SK-N-SH treated with all-trans-retinoic acid at 6 μM for 48 hours (cell line): ENCODE measurements around the gene IL15.

Source experiments
- ATAC-seq: fragments of 200-7000 bp; cut with Tn5 transposase; 3 replicates; pipeline ENCODE4 v1.9.1; 2020; ENCODE audit warnings: mild to moderate bottlenecking, moderate library complexity
- ARNTL ChIP-seq: fragments of 450-650 bp; formaldehyde crosslinking; IDR thresholded peaks from 2 replicates; pipeline ENCODE4 v1.5.0; 2020; ENCODE audit warnings: low read depth, mild to moderate bottlenecking, moderate library complexity, borderline replicate concordance
- BACH2 ChIP-seq: fragments of 250-450 bp; sonication (Bioruptor Pico); IDR thresholded peaks from 2 replicates; pipeline ENCODE4 v1.9.0; 2021; ENCODE audit warnings: mild to moderate bottlenecking, borderline replicate concordance
- CREB5 ChIP-seq: fragments of 250-450 bp; sonication (Bioruptor Pico); IDR thresholded peaks from 2 replicates; pipeline ENCODE4 v1.5.1; 2020; ENCODE audit warnings: low read depth, mild to moderate bottlenecking, moderate library complexity
- CSDC2 ChIP-seq: fragments of 250-450 bp; sonication (Bioruptor Pico); IDR thresholded peaks from 2 replicates; pipeline ENCODE4 v1.5.0; 2020; ENCODE audit warnings: mild to moderate bottlenecking, moderate library complexity
- CSRNP3 ChIP-seq: fragments of 250-450 bp; sonication (Bioruptor Pico); IDR thresholded peaks from 2 replicates; pipeline ENCODE4 v1.5.1; 2021; ENCODE audit warnings: mild to moderate bottlenecking, moderate library complexity
- ESRRG ChIP-seq: fragments of 250-450 bp; sonication (Bioruptor Pico); IDR thresholded peaks from 2 replicates; pipeline ENCODE4 v1.6.1; 2021; ENCODE audit warnings: mild to moderate bottlenecking
- GLIS3 ChIP-seq: fragments of 250-450 bp; sonication (Bioruptor Pico); IDR thresholded peaks from 2 replicates; pipeline ENCODE4 v1.5.0; 2020; ENCODE audit warnings: mild to moderate bottlenecking, moderate library complexity
- ISL1 ChIP-seq: fragments of 250-450 bp; sonication (Bioruptor Pico); IDR thresholded peaks from 2 replicates; pipeline ENCODE4 v2.1.2; 2022; ENCODE audit warnings: mild to moderate bottlenecking, moderate library complexity
- OSR1 ChIP-seq: fragments of 250-450 bp; sonication (Bioruptor Pico); IDR thresholded peaks from 2 replicates; pipeline ENCODE4 v1.8.0; 2022; ENCODE audit warnings: moderate library complexity, mild to moderate bottlenecking, inconsistent platforms
- PATZ1 ChIP-seq: fragments of 250-450 bp; sonication (Bioruptor Pico); IDR thresholded peaks from 2 replicates; pipeline ENCODE4 v1.8.0; 2020; ENCODE audit warnings: mild to moderate bottlenecking, moderate library complexity, borderline replicate concordance
- POU6F1 ChIP-seq: fragments of 250-450 bp; sonication (Bioruptor Pico); IDR thresholded peaks from 2 replicates; pipeline ENCODE4 v1.8.0; 2021; ENCODE audit warnings: low read depth, mild to moderate bottlenecking, moderate library complexity, borderline replicate concordance
- PPARA ChIP-seq: fragments of 250-450 bp; sonication (Bioruptor Pico); IDR thresholded peaks from 2 replicates; pipeline ENCODE4 v1.5.0; 2020; ENCODE audit warnings: mild to moderate bottlenecking, borderline replicate concordance
- RARB ChIP-seq: fragments of 250-450 bp; sonication (Bioruptor Pico); IDR thresholded peaks from 2 replicates; pipeline ENCODE4 v1.8.0; 2021; ENCODE audit warnings: mild to moderate bottlenecking, moderate library complexity
- SNAI2 ChIP-seq: fragments of 250-450 bp; sonication (Bioruptor Pico); IDR thresholded peaks from 2 replicates; pipeline ENCODE4 v1.5.0; 2020; ENCODE audit warnings: mild to moderate bottlenecking, moderate library complexity
- TCF4 ChIP-seq: fragments of 250-450 bp; sonication (Bioruptor Pico); IDR thresholded peaks from 2 replicates; pipeline ENCODE4 v1.8.0; 2021; ENCODE audit warnings: mild to moderate bottlenecking, moderate library complexity, borderline replicate concordance
- TOX ChIP-seq: fragments of 250-450 bp; sonication (Bioruptor Pico); IDR thresholded peaks from 2 replicates; pipeline ENCODE4 v1.8.0; 2021; ENCODE audit warnings: mild to moderate bottlenecking, moderate library complexity, borderline replicate concordance
- TSHZ2 ChIP-seq: fragments of 250-450 bp; sonication (Bioruptor Pico); IDR thresholded peaks from 2 replicates; pipeline ENCODE4 v1.5.0; 2020; ENCODE audit warnings: mild to moderate bottlenecking, moderate library complexity
- ZC3H10 ChIP-seq: fragments of 250-450 bp; sonication (Bioruptor Pico); IDR thresholded peaks from 2 replicates; pipeline ENCODE4 v1.5.1; 2021; ENCODE audit warnings: mild to moderate bottlenecking, moderate library complexity
- ZFP3 ChIP-seq: fragments of 250-450 bp; sonication (Bioruptor Pico); IDR thresholded peaks from 2 replicates; pipeline ENCODE4 v1.5.0; 2020; ENCODE audit warnings: mild to moderate bottlenecking, moderate library complexity
- ZFP30 ChIP-seq: fragments of 450-650 bp; formaldehyde crosslinking; IDR thresholded peaks from 2 replicates; pipeline ENCODE4 v1.5.0; 2022; ENCODE audit warnings: mild to moderate bottlenecking, moderate library complexity
- ZNF565 ChIP-seq: fragments of 450-650 bp; formaldehyde crosslinking; conservative IDR thresholded peaks from 2 replicates; pipeline ENCODE4 v1.5.0; 2020; ENCODE audit warnings: low read depth, mild to moderate bottlenecking, moderate library complexity
- ZNF70 ChIP-seq: fragments of 450-650 bp; formaldehyde crosslinking; IDR thresholded peaks from 2 replicates; pipeline ENCODE4 v1.5.0; 2020; ENCODE audit warnings: mild to moderate bottlenecking, moderate library complexity
- ZNF8 ChIP-seq: fragments of 450-650 bp; formaldehyde crosslinking; IDR thresholded peaks from 2 replicates; pipeline ENCODE4 v1.5.0; 2020; ENCODE audit warnings: mild to moderate bottlenecking, moderate library complexity

IL15 gene

GRCh38 chr4:141620715-141621114 is 15.7 kb upstream of the IL15 start:
- no peak for ATAC-seq
- TF ChIP-seq ZFP3 (CRISPR knock-in tag): no peak
- no peak for TF ChIP-seq ZNF8 (CRISPR knock-in tag)
- no peak for TF ChIP-seq CREB5 (CRISPR knock-in tag)
- no peak for TF ChIP-seq CSRNP3 (CRISPR knock-in tag)
- no peak for TF ChIP-seq PATZ1
- no peak for TF ChIP-seq OSR1 (CRISPR knock-in tag)
- no peak for TF ChIP-seq TOX (CRISPR knock-in tag)
- no peak for TF ChIP-seq ZFP30 (CRISPR knock-in tag)
- TF ChIP-seq ESRRG (CRISPR knock-in tag): no peak
- TF ChIP-seq RARB (CRISPR knock-in tag): no peak
- no peak for TF ChIP-seq ARNTL (CRISPR knock-in tag)
- TF ChIP-seq PPARA (CRISPR knock-in tag): no peak
- no peak for TF ChIP-seq CSDC2 (CRISPR knock-in tag)
- no peak for TF ChIP-seq GLIS3
- TF ChIP-seq ZNF70 (CRISPR knock-in tag): no peak

GRCh38 chr4:141625023-141625422 is 11.4 kb upstream of the IL15 start:
- TF ChIP-seq POU6F1 (CRISPR knock-in tag) (no peak), BACH2 (CRISPR knock-in tag) (no peak), ZC3H10 (CRISPR knock-in tag) (no peak), ISL1 (CRISPR knock-in tag) (no peak), ESRRG (CRISPR knock-in tag) (no peak), RARB (CRISPR knock-in tag) (no peak), ARNTL (CRISPR knock-in tag) (no peak), SNAI2 (CRISPR knock-in tag) (no peak), ZFP30 (CRISPR knock-in tag) (no peak), TCF4 (CRISPR knock-in tag) (no peak)
- TF ChIP-seq, all 23 proteins: peak for 0
- ATAC-seq: no peak

GRCh38 chr4:141630854-141631253 is 5.5 kb upstream of the IL15 start:
- TF ChIP-seq TOX (CRISPR knock-in tag) (no peak), POU6F1 (CRISPR knock-in tag) (no peak), ESRRG (CRISPR knock-in tag) (no peak), CSDC2 (CRISPR knock-in tag) (no peak), TSHZ2 (CRISPR knock-in tag) (no peak), GLIS3 (no peak), OSR1 (CRISPR knock-in tag) (no peak), ISL1 (CRISPR knock-in tag) (no peak), PATZ1 (no peak), ARNTL (CRISPR knock-in tag) (no peak), ZNF70 (CRISPR knock-in tag) (no peak), ZNF565 (CRISPR knock-in tag) (no peak), PPARA (CRISPR knock-in tag) (no peak), ZC3H10 (CRISPR knock-in tag) (no peak), SNAI2 (CRISPR knock-in tag) (no peak)
- no peak for ATAC-seq
